Ovary (tissue), 9 donors: ENCODE measurements around the gene CAMKMT. TPM values are rescaled to one million over a fixed set of nuclear protein-coding genes. Genes with fewer than 3 reads are reported as not detected.

Source experiments
- DNase-seq, 5 donors: peaks; one replicate each; pipeline ENCODE4 v3.0.0-alpha.2; 2019 to 2020
- H3K27ac ChIP-seq, 2 donors: fragments of 200-600 bp; one replicate each; pipeline versions ENCODE4 v1.5.1 to v1.8.0; 2019 to 2022
- H3K27me3 ChIP-seq: fragments of 200-600 bp; one replicate; pipeline ENCODE4 v1.8.0; 2022
- H3K36me3 ChIP-seq: fragments of 200-600 bp; sonication (generic); one replicate; pipeline ENCODE4 v1.5.1; 2019
- H3K4me1 ChIP-seq: one replicate; pipeline ENCODE4 v1.8.1; 2013; ENCODE audit warnings: mild to moderate bottlenecking, moderate library complexity; ENCODE audit not compliant: insufficient read depth
- H3K4me3 ChIP-seq: fragments of 200-600 bp; sonication (generic); one replicate; pipeline ENCODE4 v1.5.1; 2017
- H3K9me3 ChIP-seq, 2 donors: fragments of 200-600 bp in 1 of 2; sonication (generic) in 1 of 2; one replicate each; pipeline versions ENCODE4 v1.5.1 to v1.8.1; 2013 to 2019; ENCODE audit warnings: mild to moderate bottlenecking in 1 of 2, moderate library complexity in 1 of 2
- CTCF ChIP-seq, 3 donors: fragments of 450-650 bp in 2 of 3; fragments of 200-600 bp in 1 of 3; IDR thresholded peaks; one replicate each; pipeline versions ENCODE4 v1.5.1 to v1.8.0; 2016 to 2022; ENCODE audit warnings: antibody characterized with exemption in 3 of 3, mild to moderate bottlenecking in 1 of 3
- EP300 ChIP-seq: sonication (generic); formaldehyde crosslinking; IDR thresholded peaks from one replicate; pipeline ENCODE4 v1.6.1; 2017; ENCODE audit warnings: antibody characterized with exemption
- POLR2A ChIP-seq: fragments of 450-650 bp; IDR thresholded peaks from one replicate; pipeline ENCODE4 v1.6.1; 2017; ENCODE audit warnings: antibody characterized with exemption, mild to moderate bottlenecking, moderate library complexity
- WGBS, 3 donors: extraction: QIAGEN DNeasy Blood & Tissue Kit in 1 of 3; methylation state at CpG; one replicate each; pipeline versions ENCODE4 v1.1.5 to v1.1.7; 2013 to 2017; 5-methylcytosine and 5-hydroxymethylcytosine counted together
- intact Hi-C, 4 donors: fragments of 100-400 bp; cut with DNase I; formaldehyde crosslinking; loops; one replicate each; pipeline versions ENCODE4 v1.11.0 to v1.15.1; 2022 to 2023
- polyA plus RNA-seq, 2 donors: library from polyadenylated mRNA; stranded (reverse); fragments of 200-250 nt in 1 of 2; fragments of 350-450 nt in 1 of 2; fragmentation: Illumina TruSeq in 1 of 2; extraction: RNeasy Lipid Tissue Mini Kit (QIAGEN cat#74804) in 1 of 2; gene quantifications; one replicate each; pipeline ENCODE4 v1.2.3, GENCODE V29; 2013 to 2014
- total RNA-seq, 7 donors: library from RNA; depleted of rRNA in 2 of 7; stranded (reverse); fragments of >200 nt in 2 of 7; fragmentation: NEBNext Ultra II Directional in 3 of 7; extraction: Animal tissue kit (Norgen Biotek cat#: 25700) in 3 of 7; gene quantifications; one replicate each; pipeline versions ENCODE4 v1.1.0 to v1.2.4, GENCODE V29; 2016 to 2023
- donor health status: DM: no; HTN: no; CAD: no; lungs with moderate emphysema.
- donor health status: DM: no; HTN: no; CAD: no.
- donor health status: Bipolar disorder and iron deficiency.
- donor health status: DM: yes; HTN: yes; CAD: no.
- donor health status: DM: no; HTN: no; CAD: no.
- donor health status: DM: yes; HTN: yes; CAD: no.

The CAMKMT gene
- total and polyA plus RNA-seq, 9 donors = 3.5 to 10.7 (median 8.9) TPM

- 12 to 20% (median 14%) methylated on average over 23 of the region's 23 CpGs for WGBS, 3 donors
- Histone ChIP-seq H3K9me3 (no peaks in the 10 kb centered on the region), H3K27me3 (no peaks in the 10 kb centered on the region), H3K4me1 (peaks cover 3% of the 10 kb centered on the region), H3K36me3 (no peaks in the 10 kb centered on the region), H3K27ac (no peak overlapping the region), H3K4me3 (no peak overlapping the region)
- TF ChIP-seq EP300 (no peak), POLR2A (no peak), CTCF (IDR thresholded peaks at IDR 0.05) (no peak)
- no peak for DNase-seq
- intact Hi-C loops = no loop called here
Measured at GRCh38 chr2:44801289-44801840, 439.6 kb downstream of the CAMKMT start.

- Histone ChIP-seq H3K4me1 (peaks cover 3% of the 10 kb centered on the region), H3K27me3 (no peaks in the 10 kb centered on the region), H3K4me3 (no peak overlapping the region), H3K27ac (no peak overlapping the region), H3K36me3 (no peaks in the 10 kb centered on the region), H3K9me3 (no peaks in the 10 kb centered on the region)
- TF ChIP-seq POLR2A = no peak
- no peak for TF ChIP-seq EP300
- TF ChIP-seq CTCF (IDR thresholded peaks at IDR 0.05) = no peak
- no peak for DNase-seq
- 5 to 6% (median 5%) methylated on average over 60 to 67 of the region's 67 CpGs for WGBS, 3 donors
- intact Hi-C loops = no loop called here
Measured at GRCh38 chr2:44801841-44802776, 440.4 kb downstream of the CAMKMT start.

GRCh38 chr2:44802777-44803424 is 441.2 kb downstream of the CAMKMT start:
- DNase-seq = no peak
- intact Hi-C loops = no loop called here
- Histone ChIP-seq H3K4me3 (no peak overlapping the region), H3K36me3 (no peaks in the 10 kb centered on the region), H3K4me1 (peaks cover 3% of the 10 kb centered on the region), H3K9me3 (no peaks in the 10 kb centered on the region), H3K27ac (no peak overlapping the region), H3K27me3 (no peaks in the 10 kb centered on the region)
- WGBS, 3 donors = 6 to 8% (median 7%) methylated on average over 27 of the region's 27 CpGs
- no peak for TF ChIP-seq CTCF (IDR thresholded peaks at IDR 0.05)

GRCh38 chr2:44804406-44805265 is 442.9 kb downstream of the CAMKMT start:
- no peaks in the 10 kb centered on the region for H3K36me3 ChIP-seq
- H3K27me3 ChIP-seq = no peaks in the 10 kb centered on the region
- TF ChIP-seq POLR2A = no peak
- no peak for TF ChIP-seq CTCF (IDR thresholded peaks at IDR 0.05)
- no peak for TF ChIP-seq EP300
- no peaks in the 10 kb centered on the region for H3K9me3 ChIP-seq
- no peak for DNase-seq
- H3K4me1 ChIP-seq = peaks cover 3% of the 10 kb centered on the region
- intact Hi-C loops = no loop called here
- WGBS, 3 donors = 32 to 37% (median 37%) methylated on average over 12 of the region's 12 CpGs
- no peak overlapping the region for H3K4me3 ChIP-seq
- no peak overlapping the region for H3K27ac ChIP-seq
